Astrocyte (in vitro differentiated cells and primary cell): ENCODE measurements around the gene ZNF276. TPM values are rescaled to one million over a fixed set of nuclear protein-coding genes. Genes with fewer than 3 reads are reported as not detected.
"Not testable (repeated sequence)": the region's sequence is repeated elsewhere in the genome, so short reads cannot be mapped to it uniquely, and the experiment has no call there.

Experiments
- DNase-seq: peaks from one replicate; pipeline ENCODE4 v3.0.0-alpha.2; 2010; ENCODE audit warnings: low read depth
- FAIRE-seq: peaks from 2 replicates; lab custom pipeline; 2011; peaks lifted over from hg19 to GRCh38; lab: Jason Lieb, UNC
- H2AFZ ChIP-seq: 2 replicates; pipeline ENCODE4 v1.6.0; 2012; ENCODE audit warnings: low read depth, low read length, inconsistent platforms
- H3K27ac ChIP-seq: 2 replicates; pipeline ENCODE4 v1.5.1; 2011; ENCODE audit warnings: low read depth, low read length, inconsistent platforms
- H3K27me3 ChIP-seq: 2 replicates; pipeline ENCODE4 v1.6.0; 2011; ENCODE audit warnings: low read length, inconsistent platforms; ENCODE audit not compliant: insufficient read depth
- H3K36me3 ChIP-seq: 2 replicates; pipeline ENCODE4 v1.5.1; 2011; ENCODE audit warnings: low read length, inconsistent platforms; ENCODE audit not compliant: insufficient read depth
- H3K4me1 ChIP-seq: 2 replicates; pipeline ENCODE4 v1.5.1; 2011; ENCODE audit warnings: low read length, inconsistent platforms; ENCODE audit not compliant: insufficient read depth
- H3K4me2 ChIP-seq: 2 replicates; pipeline ENCODE4 v1.6.0; 2012; ENCODE audit warnings: low read length, inconsistent platforms
- H3K4me3 ChIP-seq: 2 replicates; pipeline ENCODE4 v1.5.1; 2011; ENCODE audit warnings: low read depth, mild to moderate bottlenecking, low read length, inconsistent platforms; ENCODE audit not compliant: insufficient read depth
- H3K79me2 ChIP-seq: 2 replicates; pipeline ENCODE4 v1.6.0; 2012; ENCODE audit warnings: mild to moderate bottlenecking, low read length, inconsistent platforms; ENCODE audit not compliant: insufficient read depth
- H3K9ac ChIP-seq: 2 replicates; pipeline ENCODE4 v1.6.0; 2012; ENCODE audit warnings: mild to moderate bottlenecking, low read length, inconsistent platforms
- H3K9me3 ChIP-seq: 2 replicates; pipeline ENCODE4 v1.5.1; 2012; ENCODE audit warnings: low read depth, mild to moderate bottlenecking, low read length, inconsistent platforms; ENCODE audit not compliant: insufficient read depth
- H4K20me1 ChIP-seq: 2 replicates; pipeline ENCODE4 v1.6.0; 2012; ENCODE audit warnings: low read length, inconsistent platforms; ENCODE audit not compliant: insufficient read depth
- H3K27ac Mint-ChIP-seq: one replicate; pipeline ENCODE4 v1.8.0; 2021; ENCODE audit warnings: mild to moderate bottlenecking, mixed read lengths; ENCODE audit not compliant: unreplicated experiment
- H3K27me3 Mint-ChIP-seq: one replicate; pipeline ENCODE4 v1.8.0; 2021; ENCODE audit warnings: low read depth, mixed read lengths; ENCODE audit not compliant: unreplicated experiment
- H3K36me3 Mint-ChIP-seq: one replicate; pipeline ENCODE4 v1.8.0; 2021; ENCODE audit warnings: low read depth, mixed read lengths; ENCODE audit not compliant: unreplicated experiment
- H3K4me1 Mint-ChIP-seq: one replicate; pipeline ENCODE4 v1.8.0; 2021; ENCODE audit warnings: low read depth, mixed read lengths; ENCODE audit not compliant: unreplicated experiment
- H3K4me3 Mint-ChIP-seq: one replicate; pipeline ENCODE4 v1.8.0; 2021; ENCODE audit warnings: mild to moderate bottlenecking, moderate library complexity, mixed read lengths; ENCODE audit not compliant: unreplicated experiment
- H3K9me3 Mint-ChIP-seq: one replicate; pipeline ENCODE4 v1.8.0; 2021; ENCODE audit warnings: mild to moderate bottlenecking, mixed read lengths; ENCODE audit not compliant: unreplicated experiment
- CTCF ChIP-seq: IDR thresholded peaks from 2 replicates; pipeline ENCODE4 v1.5.1; 2011; ENCODE audit warnings: low read depth, mild to moderate bottlenecking, inconsistent platforms, low read length, moderate library complexity; ENCODE audit not compliant: insufficient read depth
- EZH2 ChIP-seq: IDR thresholded peaks from 2 replicates; pipeline ENCODE4 v1.6.1; 2012; ENCODE audit warnings: mild to moderate bottlenecking, low read length, inconsistent platforms; ENCODE audit not compliant: insufficient read depth
- total RNA-seq: library from RNA; stranded (reverse); gene quantifications from 2 replicates; pipeline ENCODE4 v1.2.1, GENCODE V29; 2021

Gene ZNF276
- total RNA-seq, 1 donor from 2014 or later, result 21.6 TPM

GRCh38 chr16:89775223-89775622 lies 53.9 kb downstream of the ZNF276 start:
- no peak overlapping the region for H3K9ac ChIP-seq
- H3K9me3 ChIP-seq, result no peaks in the 10 kb centered on the region
- H3K4me1 ChIP-seq, result no peaks in the 10 kb centered on the region
- no peak overlapping the region for H3K4me3 ChIP-seq
- Mint-ChIP-seq H3K4me1 (no peaks in the 10 kb centered on the region), H3K27ac (no peak overlapping the region), H3K4me3 (no peak overlapping the region), H3K36me3 (peaks cover 2% of the 10 kb centered on the region), H3K27me3 (no peaks in the 10 kb centered on the region), H3K9me3 (no peaks in the 10 kb centered on the region)
- peaks cover 28% of the 10 kb centered on the region for H3K36me3 ChIP-seq
- no peaks in the 10 kb centered on the region for H3K79me2 ChIP-seq
- TF ChIP-seq EZH2 (no peak), CTCF (no peak)
- DNase-seq (no peak), FAIRE-seq (no peak)
- H4K20me1 ChIP-seq, result no peaks in the 10 kb centered on the region
- H3K27me3 ChIP-seq, result no peaks in the 10 kb centered on the region
- no peak overlapping the region for H3K4me2 ChIP-seq
- no peak overlapping the region for H3K27ac ChIP-seq
- H2AFZ ChIP-seq, result no peak overlapping the region

- H3K4me1 Mint-ChIP-seq, H3K4me3 ChIP-seq, H3K27me3 Mint-ChIP-seq, H4K20me1 ChIP-seq, H3K4me3 Mint-ChIP-seq, H3K9ac ChIP-seq, H3K79me2 ChIP-seq, H3K27ac ChIP-seq, H3K9me3 ChIP-seq, FAIRE-seq, H2AFZ ChIP-seq, DNase-seq, H3K9me3 Mint-ChIP-seq, H3K27me3 ChIP-seq, H3K4me2 ChIP-seq, H3K27ac Mint-ChIP-seq, H3K4me1 ChIP-seq, H3K36me3 Mint-ChIP-seq: not testable (repeated sequence)
- H3K36me3 ChIP-seq, result peaks cover 15% of the 10 kb centered on the region
Measured at GRCh38 chr16:89778211-89778610, 56.9 kb downstream of the ZNF276 start.

- no peak overlapping the region for H3K27ac Mint-ChIP-seq
- TF ChIP-seq CTCF, result no peak
- no peak for TF ChIP-seq EZH2
Measured at GRCh38 chr16:89779231-89779908, 58.0 kb downstream of the ZNF276 start.

More at GRCh38 chr16:89779231-89779908, 58.0 kb downstream of the ZNF276 start:
- Histone ChIP-seq H3K36me3 (peaks cover 15% of the 10 kb centered on the region), H3K4me3 (no peak overlapping the region), H3K79me2 (no peaks in the 10 kb centered on the region), H2AFZ (no peak overlapping the region), H3K4me2 (no peak overlapping the region), H3K27me3 (no peaks in the 10 kb centered on the region), H3K4me1 (no peaks in the 10 kb centered on the region), H3K27ac (no peak overlapping the region), H4K20me1 (no peaks in the 10 kb centered on the region), H3K9ac (no peak overlapping the region), H3K9me3 (no peaks in the 10 kb centered on the region)
- Mint-ChIP-seq H3K36me3 (peaks cover 6% of the 10 kb centered on the region), H3K27me3 (no peaks in the 10 kb centered on the region), H3K4me3 (no peak overlapping the region), H3K9me3 (no peaks in the 10 kb centered on the region), H3K4me1 (no peaks in the 10 kb centered on the region)
- FAIRE-seq, result no peak
- no peak for DNase-seq
